Panc1 (cell line): ENCODE measurements around the gene ARL6IP4. TPM values are rescaled to one million over a fixed set of nuclear protein-coding genes. Genes with fewer than 3 reads are reported as not detected.

Experiments
- ATAC-seq: fragments of 200-7000 bp; cut with Tn5 transposase; 2 replicates; pipeline ENCODE4 v1.9.1; 2020; ENCODE audit warnings: mild to moderate bottlenecking, moderate library complexity
- BruUV-seq: library from RNA; stranded (reverse); fragments of 400-500 nt; replicated peaks from 2 replicates; lab custom pipeline; 2021; lab: Mats Ljungman, UMichigan
- CTCF ChIA-PET: fragments of 300-600 bp; sonication (Branson Sonifier 250); formaldehyde crosslinking; loops from one replicate; lab custom pipeline; 2022; ENCODE audit warnings: antibody characterized with exemption; lab: Charles Lee
- POLR2A ChIA-PET: fragments of 300-600 bp; sonication (Branson Sonifier 250); formaldehyde crosslinking; loops from one replicate; lab custom pipeline; 2022; ENCODE audit warnings: antibody characterized with exemption; lab: Charles Lee
- DNase-seq: peaks from one replicate; pipeline ENCODE4 v3.0.0-alpha.2; 2010; ENCODE audit warnings: low read depth, low spot score
- H3K27ac ChIP-seq: 2 replicates; pipeline ENCODE4 v1.5.1; 2011; ENCODE audit warnings: mild to moderate bottlenecking, low read length, inconsistent platforms
- H3K27me3 ChIP-seq: fragments of 200-500 bp; sonication (Bioruptor generic); 2 replicates; pipeline ENCODE4 v1.6.0; 2014; ENCODE audit warnings: low read length, inconsistent platforms; ENCODE audit not compliant: control insufficient read depth, insufficient read depth
- H3K36me3 ChIP-seq: fragments of 200-500 bp; sonication (Bioruptor generic); 2 replicates; pipeline ENCODE4 v1.5.1; 2014; ENCODE audit warnings: inconsistent platforms, mild to moderate bottlenecking, low read length, moderate library complexity; ENCODE audit not compliant: control insufficient read depth, insufficient read depth
- H3K4me1 ChIP-seq: 2 replicates; pipeline ENCODE4 v1.5.1; 2011; ENCODE audit warnings: inconsistent platforms, mild to moderate bottlenecking, low read length, moderate library complexity; ENCODE audit not compliant: control insufficient read depth, insufficient read depth
- H3K4me3 ChIP-seq, 2 experiments: 2 replicates each; pipeline ENCODE4 v1.5.1; 2011 to 2012; ENCODE audit warnings: low read depth in 2 of 2, low read length in 2 of 2, mild to moderate bottlenecking in 2 of 2, inconsistent platforms in 1 of 2, moderate library complexity in 1 of 2
- H3K9me3 ChIP-seq: fragments of 200-500 bp; sonication (Bioruptor generic); 2 replicates; pipeline ENCODE4 v1.5.1; 2014; ENCODE audit warnings: low read depth, mild to moderate bottlenecking, inconsistent platforms, low read length, moderate library complexity; ENCODE audit not compliant: control insufficient read depth, insufficient read depth
- POLR2AphosphoS5 ChIP-seq: IDR thresholded peaks from 2 replicates; pipeline ENCODE4 v1.6.1; 2012; ENCODE audit warnings: mild to moderate bottlenecking, low read depth, low read length, moderate library complexity
- REST ChIP-seq, 2 experiments: IDR thresholded peaks; 2 replicates each; pipeline ENCODE4 v1.6.1; 2011 to 2012; ENCODE audit warnings: low read depth in 2 of 2, control low read depth in 1 of 2, low read length in 1 of 2, mild to moderate bottlenecking in 1 of 2, moderate library complexity in 1 of 2; ENCODE audit not compliant: insufficient read depth in 1 of 2
- SIN3A ChIP-seq: IDR thresholded peaks from 2 replicates; pipeline ENCODE4 v1.6.1; 2012; ENCODE audit warnings: low read depth, mild to moderate bottlenecking, low read length, moderate library complexity, borderline replicate concordance; ENCODE audit not compliant: insufficient read depth
- TCF7L2 ChIP-seq: IDR thresholded peaks from 2 replicates; pipeline ENCODE4 v1.6.1; 2011; ENCODE audit warnings: mild to moderate bottlenecking, low read depth, low read length, inconsistent platforms
- in situ Hi-C: cut with HindIII; loops from 2 replicates; pipeline ENCODE4 v1.10.0; 2016; ENCODE audit warnings: low sequenced_read_pairs, low pct_unique_long_range_greater_than_20kb
- intact Hi-C: fragments of 100-400 bp; cut with micrococcal nuclease; formaldehyde crosslinking; loops from one replicate; pipeline ENCODE4 v1.10.0; 2022; ENCODE audit not compliant: unreplicated experiment
- total RNA-seq: library from RNA; stranded (reverse); gene quantifications from one replicate; pipeline ENCODE4 v1.2.1, GENCODE V29; 2021; ENCODE audit not compliant: unreplicated experiment
- TF ChIP-seq, protein P1 (sequence below): fragments of 450-650 bp; IDR thresholded peaks from 2 replicates; pipeline ENCODE4 v1.5.1; 2017; ENCODE audit warnings: mild to moderate bottlenecking

Gene ARL6IP4
- total RNA-seq, 1 experiment from 2014 or later, result 184 TPM

DNA sequence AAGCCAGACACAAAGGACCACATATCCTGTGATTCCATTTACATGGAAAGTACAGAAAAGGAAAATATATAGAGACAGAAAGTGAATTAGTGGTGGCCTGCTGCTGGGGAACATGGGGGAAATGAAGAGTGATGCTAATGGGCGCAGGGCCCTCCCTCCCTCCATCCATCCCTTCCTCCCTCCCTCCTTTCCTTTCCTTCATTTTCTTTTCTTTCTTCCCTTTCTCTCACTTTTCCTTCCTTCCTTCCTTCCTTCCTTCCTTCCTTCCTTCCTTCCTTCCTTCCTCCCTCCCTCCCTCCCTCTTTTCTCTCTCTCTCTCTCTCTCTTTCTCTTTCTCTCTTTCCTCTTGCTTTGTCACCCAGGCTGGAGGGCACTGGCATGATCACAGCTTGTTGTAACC, 37.3 kb downstream of the ARL6IP4 start:
- TF ChIP-seq, protein P1, sequence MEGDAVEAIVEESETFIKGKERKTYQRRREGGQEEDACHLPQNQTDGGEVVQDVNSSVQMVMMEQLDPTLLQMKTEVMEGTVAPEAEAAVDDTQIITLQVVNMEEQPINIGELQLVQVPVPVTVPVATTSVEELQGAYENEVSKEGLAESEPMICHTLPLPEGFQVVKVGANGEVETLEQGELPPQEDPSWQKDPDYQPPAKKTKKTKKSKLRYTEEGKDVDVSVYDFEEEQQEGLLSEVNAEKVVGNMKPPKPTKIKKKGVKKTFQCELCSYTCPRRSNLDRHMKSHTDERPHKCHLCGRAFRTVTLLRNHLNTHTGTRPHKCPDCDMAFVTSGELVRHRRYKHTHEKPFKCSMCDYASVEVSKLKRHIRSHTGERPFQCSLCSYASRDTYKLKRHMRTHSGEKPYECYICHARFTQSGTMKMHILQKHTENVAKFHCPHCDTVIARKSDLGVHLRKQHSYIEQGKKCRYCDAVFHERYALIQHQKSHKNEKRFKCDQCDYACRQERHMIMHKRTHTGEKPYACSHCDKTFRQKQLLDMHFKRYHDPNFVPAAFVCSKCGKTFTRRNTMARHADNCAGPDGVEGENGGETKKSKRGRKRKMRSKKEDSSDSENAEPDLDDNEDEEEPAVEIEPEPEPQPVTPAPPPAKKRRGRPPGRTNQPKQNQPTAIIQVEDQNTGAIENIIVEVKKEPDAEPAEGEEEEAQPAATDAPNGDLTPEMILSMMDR, result no peak
- TF ChIP-seq TCF7L2, result no peak
- TF ChIP-seq POLR2AphosphoS5, result no peak
- no peak for TF ChIP-seq SIN3A
- TF ChIP-seq REST (IDR thresholded peaks at IDR 0.05; ENCODE audit: insufficient read depth in 1 of 2, low read depth in 2 of 2, low read length in 1 of 2), result no peak
- no peak for DNase-seq
- ChIA-PET CTCF (no interaction called here), POLR2A (no interaction called here)
- no peak for ATAC-seq
- intact Hi-C loops (no loop called here), in situ Hi-C loops (no loop called here)
- no peaks in the 10 kb centered on the region for H3K36me3 ChIP-seq
- no peak overlapping the region for H3K4me3 ChIP-seq
- BruUV-seq, result no TSS peak
- H3K27ac ChIP-seq, result no peak overlapping the region
- no peaks in the 10 kb centered on the region for H3K4me1 ChIP-seq
- H3K27me3 ChIP-seq, result no peaks in the 10 kb centered on the region
- no peaks in the 10 kb centered on the region for H3K9me3 ChIP-seq

DNA sequence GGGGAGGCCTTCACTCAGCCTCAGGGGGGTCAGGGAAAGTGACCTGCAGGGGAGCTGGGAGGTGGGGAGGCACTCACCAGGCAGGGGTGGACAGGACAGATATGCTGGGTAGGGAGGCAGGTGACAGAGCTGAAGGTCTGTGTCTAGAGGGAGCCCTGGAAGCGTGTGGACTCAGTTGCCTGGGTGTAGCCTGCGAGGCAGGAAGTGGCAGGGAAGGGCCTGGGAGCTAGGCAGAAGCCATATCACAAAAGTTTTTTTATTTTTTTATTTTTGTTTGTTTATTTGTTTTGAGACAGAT, 39.3 kb downstream of the ARL6IP4 start:
- BruUV-seq, result no TSS peak
- CTCF ChIA-PET, result no interaction called here
- Histone ChIP-seq H3K9me3 (no peaks in the 10 kb centered on the region), H3K4me3 (no peak overlapping the region), H3K27ac (no peak overlapping the region), H3K4me1 (peaks cover 5% of the 10 kb centered on the region), H3K27me3 (no peaks in the 10 kb centered on the region), H3K36me3 (no peaks in the 10 kb centered on the region)
- POLR2A ChIA-PET, result no interaction called here
- DNase-seq (no peak), ATAC-seq (0 out of 2 replicates have a peak, but pooled peaks have one; percentile 35)
- TF ChIP-seq POLR2AphosphoS5, result no peak
- TF ChIP-seq, protein P1, result no peak
- TF ChIP-seq SIN3A, result no peak
- no peak for TF ChIP-seq TCF7L2
- no peak for TF ChIP-seq REST (IDR thresholded peaks at IDR 0.05; ENCODE audit: insufficient read depth in 1 of 2, low read depth in 2 of 2, low read length in 1 of 2)
- intact Hi-C loops (no loop called here), in situ Hi-C loops (no loop called here)
